K562 (cell line): ENCODE measurements around the gene NAT8L. TPM values are rescaled to one million over a fixed set of nuclear protein-coding genes. Genes with fewer than 3 reads are reported as not detected.

Experiments used
- ATAC-seq: fragments of 200-7000 bp; cut with Tn5 transposase; 3 replicates; pipeline ENCODE4 v1.9.1; 2020; ENCODE audit warnings: moderate library complexity
- BruUV-seq: library from RNA; stranded (reverse); fragments of 400-500 nt; replicated peaks from 2 replicates; lab custom pipeline; 2021; lab: Mats Ljungman, UMichigan
- CTCF ChIA-PET: fragments of 300-600 bp; formaldehyde crosslinking; extraction: SDS; loops from one replicate; lab custom pipeline; 2021; ENCODE audit warnings: low intra/inter-chr PET ratio; lab: Yijun Ruan, JAX
- POLR2A ChIA-PET: fragments of 300-600, 350-650 bp; sonication (Branson Sonifier 250); formaldehyde crosslinking; extraction: SDS; loops from one replicate; lab custom pipeline; 2021; ENCODE audit warnings: antibody characterized with exemption, inconsistent platforms; lab: Yijun Ruan, JAX
- DNase-seq, 4 experiments: peaks; one replicate each; pipeline versions ENCODE4 v3.0.0 to v3.0.0-alpha.2; 2011 to 2018; ENCODE audit warnings: low spot score in 3 of 4, mixed read lengths in 3 of 4; ENCODE audit errors: extremely low read depth in 1 of 4
- FAIRE-seq: peaks from 2 replicates; lab custom pipeline; 2011; peaks lifted over from hg19 to GRCh38; lab: Jason Lieb, UNC
- H2AFZ ChIP-seq: 2 replicates; pipeline ENCODE4 v1.6.0; 2011; ENCODE audit warnings: low read depth, low read length, control low read depth, inconsistent platforms
- H3K27ac ChIP-seq: fragments of 200-600 bp; 3 replicates; pipeline ENCODE4 v1.8.0; 2011; ENCODE audit warnings: low read depth, mild to moderate bottlenecking, control low read depth, inconsistent platforms, low read length, moderate library complexity, mixed read lengths; ENCODE audit errors: extremely low read depth
- H3K27me3 ChIP-seq, 2 experiments: fragments of 300-600 bp in 1 of 2; 2 replicates in 1 of 2; 3 replicates in 1 of 2; pipeline versions ENCODE4 v1.6.0 to v1.8.0; 2011; ENCODE audit warnings: inconsistent platforms in 2 of 2, low read length in 2 of 2, mild to moderate bottlenecking in 1 of 2, mixed read lengths in 1 of 2, moderate library complexity in 1 of 2; ENCODE audit not compliant: control insufficient read depth in 2 of 2, insufficient read depth in 2 of 2
- H3K36me3 ChIP-seq: fragments of 300-600 bp; 3 replicates; pipeline ENCODE4 v1.8.0; 2011; ENCODE audit warnings: mild to moderate bottlenecking, low read length, inconsistent platforms; ENCODE audit not compliant: control insufficient read depth, insufficient read depth
- H3K4me1 ChIP-seq, 2 experiments: fragments of 200-600 bp in 1 of 2; replicated peaks in 1 of 2; 2 replicates in 1 of 2; 3 replicates in 1 of 2; pipeline versions ENCODE4 v1.5.1 to v1.8.0; 2011; ENCODE audit warnings: inconsistent platforms in 2 of 2, low read length in 2 of 2, mild to moderate bottlenecking in 1 of 2, mixed read lengths in 1 of 2, moderate library complexity in 1 of 2; ENCODE audit not compliant: control insufficient read depth in 2 of 2, insufficient read depth in 2 of 2
- H3K4me2 ChIP-seq: 2 replicates; pipeline ENCODE4 v1.6.1; 2011; ENCODE audit warnings: low read length, control low read depth, inconsistent platforms, mixed read lengths; ENCODE audit not compliant: insufficient read depth
- H3K4me3 ChIP-seq: fragments of 200-600 bp; sonication (generic), shearing (Covaris generic); 2 replicates; pipeline ENCODE4 v1.5.1; 2016; ENCODE audit warnings: control low read depth, inconsistent platforms
- H3K79me2 ChIP-seq: fragments of 200-600 bp; 3 replicates; pipeline ENCODE4 v1.8.0; 2011; ENCODE audit warnings: low read length, inconsistent platforms; ENCODE audit not compliant: control insufficient read depth, insufficient read depth
- H3K9ac ChIP-seq, 2 experiments: 2 replicates each; pipeline versions ENCODE4 v1.6.0 to v1.6.1; 2011; ENCODE audit warnings: low read depth in 2 of 2, low read length in 2 of 2, control low read depth in 1 of 2, inconsistent platforms in 1 of 2, mild to moderate bottlenecking in 1 of 2, mixed read lengths in 1 of 2; ENCODE audit not compliant: insufficient read depth in 1 of 2
- H3K9me1 ChIP-seq: one replicate; pipeline ENCODE4 v1.6.0; 2011; ENCODE audit warnings: inconsistent platforms, mild to moderate bottlenecking, low read length, moderate library complexity; ENCODE audit not compliant: control insufficient read depth, insufficient read depth
- H3K9me3 ChIP-seq: replicated peaks from 2 replicates; pipeline ENCODE4 v1.5.1; 2011; ENCODE audit warnings: low read depth, low read length, inconsistent platforms; ENCODE audit not compliant: control insufficient read depth, insufficient read depth
- H4K20me1 ChIP-seq: replicated peaks from 2 replicates; pipeline ENCODE4 v1.6.1; 2011; ENCODE audit warnings: low read length, inconsistent platforms, mixed read lengths; ENCODE audit not compliant: control insufficient read depth, insufficient read depth
- BCL6 ChIP-seq: fragments of 250-450 bp; sonication (Bioruptor Pico); IDR thresholded peaks from 2 replicates; pipeline ENCODE4 v1.4.0; 2020
- PML ChIP-seq: IDR thresholded peaks from 2 replicates; pipeline ENCODE4 v1.6.1; 2012; ENCODE audit warnings: low read length, inconsistent platforms
- ZKSCAN8 ChIP-seq: fragments of 200-800 bp; sonication (Bioruptor generic); IDR thresholded peaks from 2 replicates; pipeline ENCODE4 v1.6.1; 2016; ENCODE audit warnings: missing genetic modification characterization, missing compliant biosample characterization
- ZNF436 ChIP-seq: fragments of 250-450, 450-650 bp; sonication (Bioruptor Pico); formaldehyde crosslinking; IDR thresholded peaks from 2 replicates; pipeline ENCODE4 v1.7.0; 2020; ENCODE audit warnings: mild to moderate bottlenecking
- ZNF717 ChIP-seq: fragments of 250-450 bp; sonication (Bioruptor Pico); IDR thresholded peaks from 2 replicates; pipeline ENCODE4 v1.5.0; 2021
- WGBS: fragments of 100-300 bp; shearing (Covaris generic); methylation state at CpG from one replicate; pipeline ENCODE4 v1.1.6; 2016; ENCODE audit warnings: low coverage, mixed read lengths; ENCODE audit not compliant: insufficient coverage; ENCODE audit errors: missing lambda C conversion rate; 5-methylcytosine and 5-hydroxymethylcytosine counted together
- in situ Hi-C: fragments of 300-500 bp; cut with MboI; formaldehyde crosslinking; loops from 4 replicates; pipeline ENCODE4 v1.15.0; 2018; ENCODE audit warnings: inconsistent platforms, mixed read lengths
- intact Hi-C: fragments of 100-400 bp; cut with micrococcal nuclease; formaldehyde crosslinking; loops from 2 replicates; pipeline ENCODE4 v1.14.2; 2022
- polyA plus RNA-seq, 8 experiments: library from polyadenylated mRNA; depleted of rRNA in 4 of 8; stranded (reverse) in 5 of 8; unstranded in 3 of 8; fragments of >200 nt; fragmentation: Nextera tagmentation in 2 of 8; fragmentation: Illumina TruSeq in 1 of 8; extraction: Ambion mirVana in 2 of 8; extraction: Trizol in 1 of 8; gene quantifications; 2 replicates each; pipeline versions ENCODE4 v1.2.1 to v1.2.3, GENCODE V29; 2011 to 2014; ENCODE audit warnings: inconsistent platforms in 1 of 8, missing spikeins in 1 of 8
- total RNA-seq, 7 experiments: library from RNA; depleted of rRNA in 6 of 7; stranded (reverse); fragments of >200 nt in 6 of 7; fragmentation: Illumina TruSeq in 2 of 7; extraction: Trizol in 2 of 7; gene quantifications; 2 replicates each; pipeline versions ENCODE4 v1.2.1 to v1.2.3, GENCODE V29; 2011 to 2021; ENCODE audit warnings: low replicate concordance in 1 of 7

Gene NAT8L
- total and polyA plus RNA-seq, 9 of the 15 experiments (the other 6 are each of a cell fraction or from before 2014, with no cell fraction given) = 0.06 to 11.0 (median 1.5) TPM

DNA sequence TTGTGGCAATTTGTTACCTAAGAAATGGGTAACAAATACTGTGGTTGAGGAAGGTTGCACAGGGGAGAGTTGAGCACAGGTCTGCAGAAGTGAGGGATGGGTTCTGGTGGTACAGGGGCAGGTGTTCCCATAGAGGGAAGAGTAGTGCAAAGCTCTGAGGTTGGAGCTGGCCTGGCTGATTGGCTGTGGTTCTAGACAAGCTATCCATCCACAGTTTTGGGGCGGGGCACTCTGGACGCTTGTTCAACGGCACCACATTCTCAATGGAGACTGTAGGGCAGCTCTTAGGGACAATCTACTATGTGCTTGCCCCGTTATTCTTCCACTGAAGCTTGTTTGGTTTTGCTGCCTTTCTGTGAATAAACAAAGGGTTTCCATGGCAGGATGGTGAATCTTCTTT lies 35.4 kb downstream of the NAT8L start:
- 2% methylated on average over 4 of the region's 4 CpGs for WGBS
- CTCF ChIA-PET = no interaction called here
- no peak overlapping the region for H3K4me3 ChIP-seq
- no peaks in the 10 kb centered on the region for H3K9me3 ChIP-seq
- intact Hi-C loops (no loop called here), in situ Hi-C loops (no loop called here)
- TF ChIP-seq BCL6 (CRISPR knock-in tag) (no peak), ZNF436 (CRISPR knock-in tag) (no peak), PML (no peak), ZNF717 (CRISPR knock-in tag) (no peak), ZKSCAN8 (CRISPR knock-in tag) (no peak)
- DNase-seq (no peak), ATAC-seq (no peak), FAIRE-seq (no peak)
- BruUV-seq = no TSS peak
- no peaks in the 10 kb centered on the region for H3K36me3 ChIP-seq
- POLR2A ChIA-PET = interaction anchor here (0.8 to 1.1 kb wide), 2 partner anchors 10 to 19 kb away, joined by 3 read pairs; no protein-coding TSS in a partner anchor
- H3K27ac ChIP-seq = no peak overlapping the region
- H3K79me2 ChIP-seq = no peaks in the 10 kb centered on the region
- H3K27me3 ChIP-seq = peaks cover 10 to 52% of the 10 kb centered on the region in 2 experiments
- no peak overlapping the region for H2AFZ ChIP-seq
- no peak overlapping the region for H3K4me2 ChIP-seq
- no peaks in the 10 kb centered on the region for H3K9me1 ChIP-seq
- no peaks in the 10 kb centered on the region for H4K20me1 ChIP-seq
- H3K9ac ChIP-seq = no peak overlapping the region
- peaks cover 0 to 3% of the 10 kb centered on the region in 2 experiments; a peak in 1 of 5 replicates for H3K4me1 ChIP-seq
